ENCODE measurements around the gene NCOR1.

DNA sequence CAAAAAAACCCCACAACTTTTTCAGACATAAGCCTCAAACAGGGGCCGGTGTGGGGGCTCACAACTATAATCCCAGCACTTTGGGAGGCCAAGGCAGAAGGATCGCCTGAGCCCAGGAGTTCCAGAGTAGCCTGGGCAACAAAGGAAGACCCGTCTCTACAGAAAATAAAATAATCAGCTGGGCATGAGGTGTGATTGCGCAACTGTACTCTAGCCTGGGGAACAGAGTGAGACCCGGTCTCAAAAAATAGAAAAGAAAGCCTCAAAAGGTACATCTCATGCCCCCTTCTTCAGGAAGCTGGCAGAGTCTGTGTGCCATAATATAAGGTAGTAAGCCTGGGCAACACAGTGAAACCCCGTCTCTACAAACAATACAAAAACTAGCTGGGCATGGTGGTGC is 219.0 kb downstream of the NCOR1 start:
- TF ChIP-seq TGIF2 (CRISPR knock-in tag; IDR thresholded peaks at IDR 0.05) (no peak), SMAD4 (CRISPR knock-in tag; conservative IDR thresholded peaks at IDR 0.05) (no peak), YY1 (IDR thresholded peaks at IDR 0.05; ENCODE audit: borderline replicate concordance in 1 of 3, control insufficient read depth in 1 of 3, extremely low read depth in 1 of 3, insufficient read depth in 3 of 3, insufficient read length in 1 of 3, insufficient replicate concordance in 2 of 3, low read depth in 1 of 3, low read length in 2 of 3) (no peak), PKNOX1 (IDR thresholded peaks at IDR 0.05) (no peak), DPF2 (IDR thresholded peaks at IDR 0.05) (no peak), HEY1 (CRISPR knock-in tag; IDR thresholded peaks at IDR 0.05; ENCODE audit: borderline replicate concordance) (no peak), FOXM1 (IDR thresholded peaks at IDR 0.05; ENCODE audit: low read depth) (no peak), FOXM1 (CRISPR knock-in tag; IDR thresholded peaks at IDR 0.05; ENCODE audit: low read depth) (no peak), USF2 (CRISPR knock-in tag; IDR thresholded peaks at IDR 0.05) (no peak), PCBP1 (IDR thresholded peaks at IDR 0.05; ENCODE audit: low read depth, low read length, poor library complexity, severe bottlenecking) (no peak)
- TF ChIP-seq, protein P1, sequence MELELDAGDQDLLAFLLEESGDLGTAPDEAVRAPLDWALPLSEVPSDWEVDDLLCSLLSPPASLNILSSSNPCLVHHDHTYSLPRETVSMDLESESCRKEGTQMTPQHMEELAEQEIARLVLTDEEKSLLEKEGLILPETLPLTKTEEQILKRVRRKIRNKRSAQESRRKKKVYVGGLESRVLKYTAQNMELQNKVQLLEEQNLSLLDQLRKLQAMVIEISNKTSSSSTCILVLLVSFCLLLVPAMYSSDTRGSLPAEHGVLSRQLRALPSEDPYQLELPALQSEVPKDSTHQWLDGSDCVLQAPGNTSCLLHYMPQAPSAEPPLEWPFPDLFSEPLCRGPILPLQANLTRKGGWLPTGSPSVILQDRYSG (tag; conservative IDR thresholded peaks at IDR 0.05; ENCODE audit: low read depth) = no peak
